SK-N-DZ (cell line): ENCODE results near the gene OAS2.
"Not testable (repeated sequence)": the region's sequence is repeated elsewhere in the genome, so short reads cannot be mapped to it uniquely, and the experiment has no call there.

Source experiments
- DNase-seq: peaks from one replicate; pipeline ENCODE4 v3.0.0-alpha.2; 2015; ENCODE audit warnings: low spot score

The OAS2 gene

GRCh38 chr12:112985642-112986290, 7.4 kb downstream of the OAS2 start:
- no peak for DNase-seq

GRCh38 chr12:112986291-112986800, 8.0 kb downstream of the OAS2 start:
- DNase-seq: no peak

GRCh38 chr12:112987561-112987960, 9.2 kb downstream of the OAS2 start:
- no peak for DNase-seq

GRCh38 chr12:112988224-112988623, 9.9 kb downstream of the OAS2 start:
- DNase-seq: no peak

- not testable (repeated sequence) for DNase-seq
These were observed 10.6 kb downstream of the OAS2 start for GRCh38 chr12:112988823-112989385.

GRCh38 chr12:112989806-112990205, 11.5 kb downstream of the OAS2 start:
- DNase-seq: no peak

GRCh38 chr12:112992541-112993398, 14.5 kb downstream of the OAS2 start:
- peak; percentile 55 for DNase-seq

GRCh38 chr12:112995008-112995407, 16.7 kb downstream of the OAS2 start:
- no peak for DNase-seq

- no peak for DNase-seq
These were observed 18.2 kb downstream of the OAS2 start for GRCh38 chr12:112996501-112996900.

GRCh38 chr12:112997506-112997905, 19.2 kb downstream of the OAS2 start:
- no peak for DNase-seq

GRCh38 chr12:112998987-112999767, 20.9 kb downstream of the OAS2 start:
- no peak for DNase-seq

GRCh38 chr12:113000433-113000832, 22.1 kb downstream of the OAS2 start:
- DNase-seq: no peak

- no peak for DNase-seq
These were observed 23.8 kb downstream of the OAS2 start for GRCh38 chr12:113002155-113002554.

GRCh38 chr12:113002676-113003075, 24.4 kb downstream of the OAS2 start:
- no peak for DNase-seq

- no peak for DNase-seq
These were observed 25.3 kb downstream of the OAS2 start for GRCh38 chr12:113003636-113004035.

- DNase-seq: no peak
These were observed 27.4 kb downstream of the OAS2 start for GRCh38 chr12:113005762-113006161.

- no peak for DNase-seq
These were observed 27.9 kb downstream of the OAS2 start for GRCh38 chr12:113006206-113006605.

GRCh38 chr12:113006641-113007040, 28.3 kb downstream of the OAS2 start:
- DNase-seq: no peak

GRCh38 chr12:113007166-113007565, 28.8 kb downstream of the OAS2 start:
- DNase-seq: no peak

GRCh38 chr12:113010701-113011100, 32.4 kb downstream of the OAS2 start:
- no peak for DNase-seq

GRCh38 chr12:113014565-113014964, 36.2 kb downstream of the OAS2 start:
- no peak for DNase-seq

GRCh38 chr12:113016796-113017195, 38.5 kb downstream of the OAS2 start:
- no peak for DNase-seq
